ENCODE data around the gene FBXL7.

FBXL7 gene

GRCh38 chr5:15544039-15544438 lies 44.1 kb downstream of the FBXL7 start:
- no peak overlapping the region for H3K4me3 ChIP-seq (replicated peaks in 1 of 2; ENCODE audit: low read depth in 2 of 2, low read length in 2 of 2)
- DNase-seq (ENCODE audit: low read depth in 2 of 2) = no peak
- no peak for TF ChIP-seq CTCF (IDR thresholded peaks at IDR 0.05; ENCODE audit: low read depth, low read length)

GRCh38 chr5:15545082-15545481 lies 45.1 kb downstream of the FBXL7 start:
- no peak overlapping the region for H3K4me3 ChIP-seq (replicated peaks in 1 of 2; ENCODE audit: low read depth in 2 of 2, low read length in 2 of 2)
- no peak for TF ChIP-seq CTCF (IDR thresholded peaks at IDR 0.05; ENCODE audit: low read depth, low read length)
- DNase-seq (ENCODE audit: low read depth in 2 of 2) = no peak

- H3K4me3 ChIP-seq (replicated peaks in 1 of 2; ENCODE audit: low read depth in 2 of 2, low read length in 2 of 2) = no peak overlapping the region
- DNase-seq (ENCODE audit: low read depth in 2 of 2) = no peak
- no peak for TF ChIP-seq CTCF (IDR thresholded peaks at IDR 0.05; ENCODE audit: low read depth, low read length)
These were observed 47.4 kb downstream of the FBXL7 start for GRCh38 chr5:15547261-15547839.

GRCh38 chr5:15549961-15550360 lies 50.0 kb downstream of the FBXL7 start:
- TF ChIP-seq CTCF (IDR thresholded peaks at IDR 0.05; ENCODE audit: low read depth, low read length) = no peak
- no peak overlapping the region for H3K4me3 ChIP-seq (replicated peaks in 1 of 2; ENCODE audit: low read depth in 2 of 2, low read length in 2 of 2)
- no peak for DNase-seq (ENCODE audit: low read depth in 2 of 2)

GRCh38 chr5:15550502-15551112 lies 50.6 kb downstream of the FBXL7 start:
- no peak for TF ChIP-seq CTCF (IDR thresholded peaks at IDR 0.05; ENCODE audit: low read depth, low read length)
- peak; percentile 39 to 79 for DNase-seq (ENCODE audit: low read depth in 2 of 2)
- H3K4me3 ChIP-seq (replicated peaks in 1 of 2; ENCODE audit: low read depth in 2 of 2, low read length in 2 of 2) = no peak overlapping the region

- H3K4me3 ChIP-seq (replicated peaks in 1 of 2; ENCODE audit: low read depth in 2 of 2, low read length in 2 of 2) = no peak overlapping the region
- no peak for TF ChIP-seq CTCF (IDR thresholded peaks at IDR 0.05; ENCODE audit: low read depth, low read length)
- DNase-seq (ENCODE audit: low read depth in 2 of 2) = no peak
These were observed 51.1 kb downstream of the FBXL7 start for GRCh38 chr5:15551113-15551504.

GRCh38 chr5:15554542-15554941 lies 54.6 kb downstream of the FBXL7 start:
- no peak for TF ChIP-seq CTCF (IDR thresholded peaks at IDR 0.05; ENCODE audit: low read depth, low read length)
- H3K4me3 ChIP-seq (replicated peaks in 1 of 2; ENCODE audit: low read depth in 2 of 2, low read length in 2 of 2) = no peak overlapping the region
- DNase-seq (ENCODE audit: low read depth in 2 of 2) = no peak
